GM18867 (cell line): ENCODE measurements around the gene PGAP3.
"Not testable (repeated sequence)": the region's sequence is repeated elsewhere in the genome, so short reads cannot be mapped to it uniquely, and the experiment has no call there.

Source experiments
- ATAC-seq: cut with Tn5 transposase; IDR thresholded peaks from one replicate; pipeline ENCODE4 v1.9.1; 2021; ENCODE audit warnings: mild to moderate bottlenecking, moderate library complexity; ENCODE audit not compliant: unreplicated experiment

Gene PGAP3

GRCh38 chr17:39715375-39716072, 27.7 kb upstream of the PGAP3 start:
- no peak for ATAC-seq

GRCh38 chr17:39714234-39714633, 26.4 kb upstream of the PGAP3 start:
- ATAC-seq, result no peak

- no peak for ATAC-seq
Observed at GRCh38 chr17:39711851-39712250, 24.0 kb upstream of the PGAP3 start.

GRCh38 chr17:39711071-39711470, 23.2 kb upstream of the PGAP3 start:
- ATAC-seq, result not testable (repeated sequence)

GRCh38 chr17:39709998-39710964, 22.4 kb upstream of the PGAP3 start:
- no peak for ATAC-seq

GRCh38 chr17:39709319-39709997, 21.6 kb upstream of the PGAP3 start:
- no peak for ATAC-seq

GRCh38 chr17:39706921-39707337, 19.1 kb upstream of the PGAP3 start:
- ATAC-seq, result no peak

- no peak for ATAC-seq
Observed at GRCh38 chr17:39706383-39706782, 18.5 kb upstream of the PGAP3 start.

GRCh38 chr17:39705786-39706348, 18.0 kb upstream of the PGAP3 start:
- no peak for ATAC-seq

- no peak for ATAC-seq
Observed at GRCh38 chr17:39704821-39705551, 17.1 kb upstream of the PGAP3 start.

GRCh38 chr17:39703913-39704312, 16.1 kb upstream of the PGAP3 start:
- no peak for ATAC-seq

GRCh38 chr17:39702901-39703893, 15.3 kb upstream of the PGAP3 start:
- ATAC-seq, result no peak

- ATAC-seq, result no peak
Observed at GRCh38 chr17:39701784-39702422, 14.0 kb upstream of the PGAP3 start.

GRCh38 chr17:39701012-39701783, 13.3 kb upstream of the PGAP3 start:
- no peak for ATAC-seq

GRCh38 chr17:39700148-39700987, 12.5 kb upstream of the PGAP3 start:
- no peak for ATAC-seq

GRCh38 chr17:39699818-39700147, 11.9 kb upstream of the PGAP3 start, which contains the start of gene ERBB2:
ERBB2 (plus strand) TSS chr17:39700064; CDS start chr17:39700239, 175 bp downstream.
- ATAC-seq, result no peak
